Mammary microvascular endothelial cell (primary cell): Measurements from ENCODE around the gene LCMT2. TPM values are rescaled to one million over a fixed set of nuclear protein-coding genes. Genes with fewer than 3 reads are reported as not detected.

Experiments
- total RNA-seq: library from RNA; depleted of rRNA; stranded (reverse); fragments of >200 nt; gene quantifications from 2 replicates; pipeline ENCODE4 v1.2.3, GENCODE V29; 2015

Gene LCMT2
- 4.5 and 5.4 TPM in 2 replicates for total RNA-seq

GRCh38 chr15:43329960-43330779, at the start of gene LCMT2:
Gene LCMT2 (minus strand): TSS chr15:43330573. CDS start chr15:43330489, 84 bp downstream.

GRCh38 chr15:43370975-43371974, 40.9 kb upstream of the LCMT2 start, which contains the start of the genes TUBGCP4 and ZSCAN29:
Gene TUBGCP4 (plus strand): TSS chr15:43371101. CDS start chr15:43371355, 254 bp downstream.
Gene ZSCAN29 (minus strand): TSS chr15:43371043. CDS start chr15:43369913, 1,130 bp downstream.

GRCh38 chr15:43302205-43302817, 28.1 kb downstream of the LCMT2 start, which contains the start of gene TGM7:
Gene TGM7 (minus strand): TSS chr15:43302255.

Other genes with a start within 250 kb of the LCMT2 start
- gene UBR1, start 224.5 kb downstream of the LCMT2 start, total RNA-seq, result 20.7 and 21.0 TPM in 2 replicates
- 18.9 and 20.4 TPM in 2 replicates for gene TMEM62, start 197.0 kb downstream of the LCMT2 start, total RNA-seq
- 55.0 and 59.1 TPM in 2 replicates for gene CCNDBP1, start 145.2 kb downstream of the LCMT2 start, total RNA-seq
- not detected in 2 replicates for gene EPB42, start 109.6 kb downstream of the LCMT2 start, total RNA-seq
- gene TGM5, start 63.6 kb downstream of the LCMT2 start, total RNA-seq, result not detected in 2 replicates
- not detected in 2 replicates for gene TGM7, start 28.3 kb downstream of the LCMT2 start, total RNA-seq
- gene ZSCAN29, start 40.5 kb upstream of the LCMT2 start, total RNA-seq, result 5.8 and 7.2 TPM in 2 replicates
- gene TUBGCP4, start 40.5 kb upstream of the LCMT2 start, total RNA-seq, result 13.9 and 15.9 TPM in 2 replicates
- 19.8 and 24.3 TPM in 2 replicates for gene TP53BP1, start 162.6 kb upstream of the LCMT2 start, total RNA-seq
- gene MAP1A, start 187.0 kb upstream of the LCMT2 start, total RNA-seq, result 0.67 and 0.84 TPM in 2 replicates